GM18511 (cell line): ENCODE data around the gene OLA1.
A peak's percentile ranks its signal among the peaks of the same experiment; 100 is the strongest.

Source experiments
- ATAC-seq: cut with Tn5 transposase; IDR thresholded peaks from one replicate; pipeline ENCODE4 v1.9.1; 2021; ENCODE audit warnings: mild to moderate bottlenecking, moderate library complexity; ENCODE audit not compliant: unreplicated experiment

Gene OLA1

GRCh38 chr2:174181368-174181767 lies 67.0 kb downstream of the OLA1 start:
- no peak for ATAC-seq

GRCh38 chr2:174180726-174181236 lies 67.6 kb downstream of the OLA1 start:
- ATAC-seq, result no peak

GRCh38 chr2:174180165-174180724 lies 68.1 kb downstream of the OLA1 start:
- no peak for ATAC-seq

GRCh38 chr2:174177316-174177890 lies 70.9 kb downstream of the OLA1 start:
- ATAC-seq, result no peak

- ATAC-seq, result no peak
Observed at GRCh38 chr2:174176898-174177297, 71.4 kb downstream of the OLA1 start.

- no peak for ATAC-seq
Observed at GRCh38 chr2:174174741-174175140, 73.6 kb downstream of the OLA1 start.

GRCh38 chr2:174172802-174173355 lies 75.5 kb downstream of the OLA1 start:
- no peak for ATAC-seq

- no peak for ATAC-seq
Observed at GRCh38 chr2:174171686-174172445, 76.5 kb downstream of the OLA1 start.

- no peak for ATAC-seq
Observed at GRCh38 chr2:174169372-174169771, 79.0 kb downstream of the OLA1 start.

- no peak for ATAC-seq
Observed at GRCh38 chr2:174166261-174166660, 82.1 kb downstream of the OLA1 start.

GRCh38 chr2:174161490-174161889 lies 86.8 kb downstream of the OLA1 start:
- ATAC-seq, result no peak

GRCh38 chr2:174158003-174158402 lies 90.3 kb downstream of the OLA1 start:
- peak; percentile 50 for ATAC-seq

GRCh38 chr2:174157053-174157452 lies 91.3 kb downstream of the OLA1 start:
- no peak for ATAC-seq

- ATAC-seq, result no peak
Observed at GRCh38 chr2:174153757-174154680, 94.3 kb downstream of the OLA1 start.

GRCh38 chr2:174149530-174149929 lies 98.8 kb downstream of the OLA1 start:
- ATAC-seq, result no peak

GRCh38 chr2:174148833-174149232 lies 99.5 kb downstream of the OLA1 start:
- no peak for ATAC-seq

GRCh38 chr2:174145827-174146226 lies 102.5 kb downstream of the OLA1 start:
- no peak for ATAC-seq

- no peak for ATAC-seq
Observed at GRCh38 chr2:174142290-174142689, 106.0 kb downstream of the OLA1 start.

GRCh38 chr2:174138161-174138560 lies 110.2 kb downstream of the OLA1 start:
- no peak for ATAC-seq

- no peak for ATAC-seq
Observed at GRCh38 chr2:174135981-174136380, 112.4 kb downstream of the OLA1 start.

- no peak for ATAC-seq
Observed at GRCh38 chr2:174125090-174125489, 123.2 kb downstream of the OLA1 start.
